Dermis lymphatic vessel endothelial cell (primary cell): ENCODE results near the gene COL6A6. TPM values are rescaled to one million over a fixed set of nuclear protein-coding genes. Genes with fewer than 3 reads are reported as not detected.

Experiments used
- total RNA-seq: library from RNA; depleted of rRNA; stranded (reverse); fragments of >200 nt; gene quantifications from 2 replicates; pipeline ENCODE4 v1.2.1, GENCODE V29; 2014

COL6A6 gene
- total RNA-seq = not detected in 2 replicates

DNA sequence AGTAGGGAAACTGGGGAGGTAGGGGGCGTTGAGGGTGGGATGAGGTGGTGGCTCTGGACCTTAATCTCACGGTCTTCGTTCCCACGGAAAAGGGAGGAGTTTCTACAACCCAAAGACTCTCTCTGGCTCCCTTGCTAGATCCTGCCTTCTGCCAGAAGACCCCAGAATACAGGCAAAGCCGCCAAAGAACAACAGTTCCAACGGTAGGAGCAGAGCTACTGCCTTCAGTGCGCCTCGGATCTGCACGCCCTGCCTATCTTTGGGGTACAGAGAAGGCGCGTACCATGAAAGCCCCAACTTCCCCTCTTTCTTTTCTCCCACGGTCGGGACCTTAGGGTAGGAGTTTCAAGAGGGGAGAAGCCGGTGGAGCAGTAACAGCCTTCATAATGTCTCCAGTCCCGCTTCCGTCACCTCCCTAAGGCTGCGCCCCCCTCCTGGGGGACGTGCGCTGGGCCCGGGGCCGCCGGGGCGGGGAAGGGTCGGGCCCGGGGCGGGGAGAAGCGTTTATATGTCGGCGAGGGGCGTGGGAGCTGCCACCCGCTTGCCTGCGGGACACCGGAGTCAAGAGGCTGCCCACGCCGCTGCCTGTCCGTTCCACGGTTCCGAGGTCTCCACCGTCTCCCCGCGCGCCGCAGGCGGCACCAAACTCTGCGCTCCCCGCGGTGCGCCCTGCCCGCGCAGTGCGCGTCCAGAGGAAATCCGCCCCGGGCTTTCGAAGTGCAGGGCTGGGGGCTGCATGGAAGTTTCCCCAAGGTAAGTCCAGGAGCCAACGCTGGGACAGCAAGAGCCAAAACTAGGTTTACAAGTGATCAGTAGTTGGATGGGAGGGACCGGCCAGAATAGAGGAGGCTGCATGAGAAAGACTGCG, at the start of gene COL6A6:
Gene COL6A6 (plus strand): TSS at position 533 of the 868 bp plus-strand sequence. CDS start 43,188 bp downstream, outside the sequence.

Other genes with a start within 250 kb of the COL6A6 start
- gene COL6A5, start 171.5 kb upstream of the COL6A6 start, total RNA-seq = not detected in 2 replicates
- gene PIK3R4, start 229.7 kb downstream of the COL6A6 start, total RNA-seq = 25.9 and 30.1 TPM in 2 replicates